Gastrocnemius medialis (tissue), 4 donors: ENCODE measurements around the gene CKMT2. TPM values are rescaled to one million over a fixed set of nuclear protein-coding genes. Genes with fewer than 3 reads are reported as not detected.

Experiments
- ATAC-seq, 2 donors: fragments of 150-250 bp; one replicate each; pipeline ENCODE4 v1.9.1; 2016
- DNase-seq, 2 donors: peaks; one replicate each; pipeline ENCODE4 v3.0.0-alpha.2; 2019
- H3K27ac ChIP-seq, 4 donors: fragments of 200-600 bp; sonication (generic); 1 replicate in 1 of 4; 2 replicates in 3 of 4; pipeline ENCODE4 v1.5.1; 2016 to 2018; ENCODE audit warnings: mild to moderate bottlenecking in 2 of 4, moderate library complexity in 1 of 4
- H3K27me3 ChIP-seq, 3 donors: fragments of 200-600 bp; sonication (generic) in 2 of 3; 1 replicate in 1 of 3; 2 replicates in 2 of 3; pipeline versions ENCODE4 v1.5.1 to v1.6.0; 2016 to 2019; ENCODE audit warnings: mild to moderate bottlenecking in 1 of 3, moderate library complexity in 1 of 3
- H3K36me3 ChIP-seq, 2 donors: fragments of 200-600 bp; sonication (generic) in 1 of 2; one replicate each; pipeline ENCODE4 v1.5.1; 2017 to 2018
- H3K4me1 ChIP-seq, 2 donors: fragments of 200-600 bp; sonication (generic) in 1 of 2; one replicate each; pipeline ENCODE4 v1.5.1; 2016 to 2017; ENCODE audit warnings: mild to moderate bottlenecking in 2 of 2
- H3K4me3 ChIP-seq, 4 donors: fragments of 200-600 bp; sonication (generic) in 3 of 4; 1 replicate in 1 of 4; 2 replicates in 3 of 4; pipeline ENCODE4 v1.5.1; 2016 to 2019; ENCODE audit warnings: mild to moderate bottlenecking in 2 of 4
- H3K9me3 ChIP-seq, 3 donors: fragments of 200-600 bp; sonication (generic) in 2 of 3; 1 replicate in 1 of 3; 2 replicates in 2 of 3; pipeline ENCODE4 v1.5.1; 2016 to 2019
- POLR2A ChIP-seq, 2 donors: fragments of 450-650 bp; IDR thresholded peaks; one replicate each; pipeline ENCODE4 v1.6.1; 2017; ENCODE audit warnings: antibody characterized with exemption in 2 of 2, mild to moderate bottlenecking in 2 of 2, moderate library complexity in 2 of 2
- in situ Hi-C, 4 donors: fragments of 200-750 bp; cut with MboI; loops; one replicate each; pipeline versions ENCODE4 v1.15.0 to v1.8.0; 2017; ENCODE audit warnings: low sequenced_read_pairs in 4 of 4
- intact Hi-C: fragments of 100-400 bp; cut with DNase I; formaldehyde crosslinking; loops from one replicate; pipeline ENCODE4 v1.15.1; 2023; ENCODE audit warnings: low total_unique reads
- total RNA-seq, 4 donors: library from RNA; depleted of rRNA; stranded (reverse); fragments of >200 nt; gene quantifications; one replicate each; pipeline versions ENCODE4 v1.1.0 to v1.2.3, GENCODE V29; 2016
- TF ChIP-seq, protein P1 (sequence below), 5 experiments: fragments of 450-650 bp in 3 of 5; fragments of 200-600 bp in 2 of 5; sonication (generic) in 2 of 5; IDR thresholded peaks in 4 of 5; conservative IDR thresholded peaks in 1 of 5; 1 replicate in 4 of 5; 2 replicates in 1 of 5; pipeline ENCODE4 v1.5.1; 2016 to 2019; ENCODE audit warnings: antibody characterized with exemption in 5 of 5, mild to moderate bottlenecking in 3 of 5, moderate library complexity in 3 of 5

CKMT2 gene
- total RNA-seq, 4 donors from 2014 or later: 550 to 1,114 (median 879) TPM

DNA sequence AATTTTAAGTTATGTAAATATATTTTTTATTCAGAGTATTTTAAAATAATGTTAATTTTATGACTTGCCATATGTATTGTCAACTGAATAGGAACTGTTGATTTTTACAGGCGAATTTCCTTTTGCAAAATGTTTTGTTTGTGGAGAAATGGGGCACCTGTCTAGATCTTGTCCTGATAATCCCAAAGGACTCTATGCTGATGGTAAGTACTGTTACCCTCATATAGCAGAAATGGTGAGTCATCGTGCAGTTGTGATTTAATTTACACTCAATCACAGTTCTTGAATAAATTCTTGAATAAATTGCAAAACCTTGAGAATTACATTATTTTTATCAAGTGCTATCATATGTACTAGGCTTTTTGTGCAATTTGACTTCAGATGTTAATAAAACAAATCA, 75.7 kb downstream of the CKMT2 start:
- Histone ChIP-seq H3K27me3 (no peaks in the 10 kb centered on the region), H3K9me3 (no peaks in the 10 kb centered on the region), H3K4me3 (no peak overlapping the region), H3K27ac (no peak overlapping the region), H3K36me3 (peaks cover 3 to 50% of the 10 kb centered on the region in 2 donors), H3K4me1 (no peaks in the 10 kb centered on the region)
- TF ChIP-seq, protein P1, sequence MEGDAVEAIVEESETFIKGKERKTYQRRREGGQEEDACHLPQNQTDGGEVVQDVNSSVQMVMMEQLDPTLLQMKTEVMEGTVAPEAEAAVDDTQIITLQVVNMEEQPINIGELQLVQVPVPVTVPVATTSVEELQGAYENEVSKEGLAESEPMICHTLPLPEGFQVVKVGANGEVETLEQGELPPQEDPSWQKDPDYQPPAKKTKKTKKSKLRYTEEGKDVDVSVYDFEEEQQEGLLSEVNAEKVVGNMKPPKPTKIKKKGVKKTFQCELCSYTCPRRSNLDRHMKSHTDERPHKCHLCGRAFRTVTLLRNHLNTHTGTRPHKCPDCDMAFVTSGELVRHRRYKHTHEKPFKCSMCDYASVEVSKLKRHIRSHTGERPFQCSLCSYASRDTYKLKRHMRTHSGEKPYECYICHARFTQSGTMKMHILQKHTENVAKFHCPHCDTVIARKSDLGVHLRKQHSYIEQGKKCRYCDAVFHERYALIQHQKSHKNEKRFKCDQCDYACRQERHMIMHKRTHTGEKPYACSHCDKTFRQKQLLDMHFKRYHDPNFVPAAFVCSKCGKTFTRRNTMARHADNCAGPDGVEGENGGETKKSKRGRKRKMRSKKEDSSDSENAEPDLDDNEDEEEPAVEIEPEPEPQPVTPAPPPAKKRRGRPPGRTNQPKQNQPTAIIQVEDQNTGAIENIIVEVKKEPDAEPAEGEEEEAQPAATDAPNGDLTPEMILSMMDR (IDR thresholded peaks at IDR 0.05 in 4 of 5, conservative IDR thresholded peaks at IDR 0.05 in 1 of 5): no peak
- no peak for TF ChIP-seq POLR2A (IDR thresholded peaks at IDR 0.05)
- intact Hi-C loops (no loop called here), in situ Hi-C loops (no loop called here)
- DNase-seq (no peak), ATAC-seq (no peak)

DNA sequence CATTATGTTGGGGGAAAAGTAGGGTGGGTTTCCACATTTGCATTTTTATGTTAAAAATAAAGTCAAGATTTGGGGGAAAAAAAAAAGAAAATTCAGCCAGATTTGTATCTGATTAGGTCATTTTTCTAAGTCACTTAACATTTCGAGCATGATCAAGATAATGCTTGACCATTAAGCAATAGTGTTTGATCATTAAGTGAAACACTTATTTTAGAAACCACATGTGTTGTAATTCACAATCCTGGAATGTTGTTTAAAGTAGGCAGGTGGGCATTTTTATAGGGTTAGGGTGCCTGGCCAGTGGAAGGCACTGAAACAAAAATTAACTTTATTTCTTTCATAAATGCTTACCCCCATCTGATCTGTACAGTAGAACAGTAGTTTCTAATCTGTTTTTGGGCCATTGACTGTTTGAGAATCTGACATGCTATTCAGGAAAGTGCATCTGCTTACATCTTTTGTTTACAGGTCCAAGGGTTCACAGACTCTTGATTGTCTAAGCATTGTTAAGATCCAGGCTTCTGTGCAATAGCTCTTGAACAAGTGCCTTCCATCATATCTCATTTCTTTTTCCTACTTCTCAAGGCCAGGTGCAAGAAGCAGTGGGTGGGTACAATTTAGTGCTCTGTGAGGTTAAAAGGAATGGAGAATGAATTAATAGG, 77.4 kb downstream of the CKMT2 start:
- Histone ChIP-seq H3K27ac (no peak overlapping the region), H3K27me3 (no peaks in the 10 kb centered on the region), H3K4me1 (no peaks in the 10 kb centered on the region), H3K4me3 (no peak overlapping the region), H3K36me3 (peaks cover 0 to 42% of the 10 kb centered on the region in 2 donors), H3K9me3 (no peaks in the 10 kb centered on the region)
- ATAC-seq: no peak
- in situ Hi-C loops: no loop called here
- DNase-seq: no peak
- intact Hi-C loops: no loop called here
- no peak for TF ChIP-seq POLR2A (IDR thresholded peaks at IDR 0.05)
- TF ChIP-seq, protein P1 (IDR thresholded peaks at IDR 0.05 in 4 of 5, conservative IDR thresholded peaks at IDR 0.05 in 1 of 5): no peak

DNA sequence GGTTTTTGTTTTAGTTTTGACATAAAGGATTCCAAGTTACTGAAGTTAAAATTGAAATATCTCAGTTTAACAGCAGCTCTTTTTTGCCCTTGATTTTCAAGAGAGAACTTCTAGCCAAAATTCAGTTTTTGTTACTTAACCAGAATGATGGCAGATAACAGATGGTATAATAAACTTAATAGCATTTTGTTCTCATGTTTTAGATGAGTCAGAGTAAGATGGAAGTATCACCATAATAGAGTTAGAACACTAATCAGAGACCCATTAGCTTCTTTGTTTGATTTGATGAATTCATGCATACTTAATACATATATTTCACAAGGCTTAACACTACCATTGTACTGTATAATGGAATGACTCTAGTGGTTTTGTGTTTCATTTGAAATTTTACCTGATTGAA, 80.2 kb downstream of the CKMT2 start:
- H3K27ac ChIP-seq: no peak overlapping the region
- peaks cover 0 to 42% of the 10 kb centered on the region in 2 donors for H3K36me3 ChIP-seq
- no peaks in the 10 kb centered on the region for H3K27me3 ChIP-seq
- TF ChIP-seq, protein P1 (IDR thresholded peaks at IDR 0.05 in 4 of 5, conservative IDR thresholded peaks at IDR 0.05 in 1 of 5): no peak
- TF ChIP-seq POLR2A (IDR thresholded peaks at IDR 0.05): no peak
- in situ Hi-C loops (no loop called here), intact Hi-C loops (no loop called here)
- H3K4me1 ChIP-seq: no peaks in the 10 kb centered on the region
- no peaks in the 10 kb centered on the region for H3K9me3 ChIP-seq
- ATAC-seq (no peak), DNase-seq (no peak)
- H3K4me3 ChIP-seq: no peak overlapping the region

DNA sequence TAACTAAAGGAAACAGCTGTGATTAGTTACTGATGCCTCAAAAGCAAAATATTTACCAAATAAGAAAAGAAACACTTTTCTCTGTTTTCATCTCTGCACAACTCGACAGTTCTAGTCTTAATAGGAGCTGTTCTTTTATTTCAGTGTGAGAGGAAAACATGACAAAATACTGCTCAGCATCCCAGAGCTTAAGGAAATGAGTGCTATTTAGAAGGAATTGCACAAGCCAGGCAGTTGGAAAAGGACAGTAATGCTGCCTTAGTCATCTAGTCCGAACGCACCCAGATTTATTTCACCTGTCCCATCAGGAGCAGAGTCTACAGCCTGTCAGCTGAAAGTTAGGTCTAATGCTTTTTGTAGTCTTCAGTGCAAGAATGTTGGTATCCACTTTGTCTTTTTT, 80.6 kb downstream of the CKMT2 start:
- Histone ChIP-seq H3K9me3 (no peaks in the 10 kb centered on the region), H3K27me3 (no peaks in the 10 kb centered on the region), H3K27ac (no peak overlapping the region), H3K4me1 (no peaks in the 10 kb centered on the region), H3K36me3 (peaks cover 0 to 42% of the 10 kb centered on the region in 2 donors), H3K4me3 (no peak overlapping the region)
- in situ Hi-C loops (no loop called here), intact Hi-C loops (no loop called here)
- DNase-seq (no peak), ATAC-seq (no peak)
- no peak for TF ChIP-seq POLR2A (IDR thresholded peaks at IDR 0.05)
- TF ChIP-seq, protein P1 (IDR thresholded peaks at IDR 0.05 in 4 of 5, conservative IDR thresholded peaks at IDR 0.05 in 1 of 5): no peak

DNA sequence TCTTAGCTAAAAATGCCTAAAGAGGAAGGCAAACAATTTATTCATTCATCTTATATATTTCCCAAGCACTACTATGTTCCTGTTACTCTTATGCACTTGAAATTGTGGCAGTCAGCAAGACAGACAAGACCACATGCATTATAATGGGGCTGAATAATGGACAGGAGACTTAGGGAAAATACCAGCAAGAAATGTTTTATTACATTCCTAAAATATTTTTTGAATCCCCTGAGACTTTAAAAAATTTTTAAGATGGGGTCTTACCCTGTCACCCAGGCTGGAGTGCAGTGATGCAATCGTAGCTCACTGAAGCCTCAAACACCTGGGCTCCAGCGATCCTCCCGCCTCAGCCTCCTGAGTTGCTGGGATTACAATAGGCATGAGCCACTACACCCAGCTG, 81.5 kb downstream of the CKMT2 start:
- Histone ChIP-seq H3K4me1 (no peaks in the 10 kb centered on the region), H3K4me3 (no peak overlapping the region), H3K36me3 (peaks cover 0 to 33% of the 10 kb centered on the region in 2 donors), H3K27ac (no peak overlapping the region), H3K27me3 (no peaks in the 10 kb centered on the region), H3K9me3 (no peaks in the 10 kb centered on the region)
- TF ChIP-seq, protein P1 (IDR thresholded peaks at IDR 0.05 in 4 of 5, conservative IDR thresholded peaks at IDR 0.05 in 1 of 5): no peak
- no peak for TF ChIP-seq POLR2A (IDR thresholded peaks at IDR 0.05)
- ATAC-seq: no peak
- in situ Hi-C loops (no loop called here), intact Hi-C loops (no loop called here)
- no peak for DNase-seq
